Kasumi-1 (cell line): ENCODE measurements around the gene TRIO.

Source experiments
- DNase-seq, 2 experiments: peaks; one replicate each; lab custom pipeline; 2025; lab: John Stamatoyannopoulos, UW

Gene TRIO

GRCh38 chr5:14557791-14558415 lies 414.8 kb downstream of the TRIO start:
- DNase-seq = no peak
